Mucosa of stomach (tissue), 1 donor: Measurements from ENCODE around the gene PDCD4.
A peak's percentile ranks its signal among the peaks of the same experiment; 100 is the strongest.

Experiments used
- H3K27me3 ChIP-seq: one replicate; pipeline ENCODE4 v1.7.0; 2013; ENCODE audit warnings: mild to moderate bottlenecking, low read length; ENCODE audit not compliant: control insufficient read depth, insufficient read depth
- H3K36me3 ChIP-seq: one replicate; pipeline ENCODE4 v1.7.0; 2013; ENCODE audit warnings: low read length; ENCODE audit not compliant: control insufficient read depth, insufficient read depth
- H3K4me1 ChIP-seq: one replicate; pipeline ENCODE4 v1.7.0; 2013; ENCODE audit warnings: mild to moderate bottlenecking, low read length; ENCODE audit not compliant: control insufficient read depth, insufficient read depth
- H3K4me3 ChIP-seq: one replicate; pipeline ENCODE4 v1.7.0; 2013; ENCODE audit warnings: low read length
- H3K9ac ChIP-seq: one replicate; pipeline ENCODE4 v1.7.0; 2013; ENCODE audit warnings: mild to moderate bottlenecking, low read length, moderate library complexity
- H3K9me3 ChIP-seq: one replicate; pipeline ENCODE4 v1.7.0; 2013; ENCODE audit warnings: mild to moderate bottlenecking, low read length, moderate library complexity; ENCODE audit not compliant: control insufficient read depth
- donor health status: Pancreatic carcinoma.

Gene PDCD4

DNA sequence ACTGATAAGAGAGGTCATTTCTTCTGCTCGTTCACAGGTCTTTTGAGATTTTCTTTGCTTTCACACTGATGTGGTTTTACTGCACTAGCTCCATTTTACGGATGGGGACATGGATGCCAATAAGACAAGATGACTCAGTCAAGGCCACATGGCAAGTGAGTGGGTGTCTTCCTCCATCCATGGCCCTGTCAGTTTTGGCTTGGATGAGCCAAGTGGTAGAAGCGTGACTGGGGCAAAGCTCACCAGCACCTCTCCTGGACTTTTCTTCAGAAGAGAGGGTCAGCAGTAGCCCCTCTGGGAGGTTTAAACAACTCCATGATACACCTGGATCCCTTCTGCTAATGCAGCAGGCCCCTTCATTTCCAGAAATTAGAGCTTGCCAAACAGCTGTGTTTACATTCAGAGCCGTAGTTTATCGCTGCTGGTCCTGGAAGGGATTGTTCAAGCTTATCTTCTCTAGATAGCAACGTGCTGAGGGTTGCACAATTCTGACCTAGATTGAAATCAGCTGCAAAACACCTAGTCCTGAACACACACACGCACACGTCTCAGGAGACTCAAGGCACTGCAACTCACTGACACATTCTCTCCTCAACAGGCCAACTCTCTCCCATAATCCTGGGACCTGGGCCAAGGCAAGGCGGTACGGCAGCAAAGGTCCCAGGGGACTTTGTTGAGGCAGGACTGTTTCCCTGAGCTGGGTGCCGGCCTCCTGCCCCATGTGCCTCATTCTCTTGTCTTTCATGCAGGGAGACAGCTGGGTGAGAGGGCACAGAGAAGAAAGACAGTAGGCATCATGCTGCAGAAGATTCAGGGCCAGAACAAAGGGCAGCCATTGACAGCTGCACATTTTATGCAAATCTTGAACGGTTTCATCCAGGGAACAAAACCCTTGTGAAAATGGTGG, 14.2 kb upstream of the PDCD4 start:
- Histone ChIP-seq H3K27me3 (no peaks in the 10 kb centered on the region), H3K36me3 (no peaks in the 10 kb centered on the region), H3K9ac (no peak overlapping the region), H3K4me1 (peaks cover 48% of the 10 kb centered on the region), H3K9me3 (no peaks in the 10 kb centered on the region), H3K4me3 (no peak overlapping the region)

DNA sequence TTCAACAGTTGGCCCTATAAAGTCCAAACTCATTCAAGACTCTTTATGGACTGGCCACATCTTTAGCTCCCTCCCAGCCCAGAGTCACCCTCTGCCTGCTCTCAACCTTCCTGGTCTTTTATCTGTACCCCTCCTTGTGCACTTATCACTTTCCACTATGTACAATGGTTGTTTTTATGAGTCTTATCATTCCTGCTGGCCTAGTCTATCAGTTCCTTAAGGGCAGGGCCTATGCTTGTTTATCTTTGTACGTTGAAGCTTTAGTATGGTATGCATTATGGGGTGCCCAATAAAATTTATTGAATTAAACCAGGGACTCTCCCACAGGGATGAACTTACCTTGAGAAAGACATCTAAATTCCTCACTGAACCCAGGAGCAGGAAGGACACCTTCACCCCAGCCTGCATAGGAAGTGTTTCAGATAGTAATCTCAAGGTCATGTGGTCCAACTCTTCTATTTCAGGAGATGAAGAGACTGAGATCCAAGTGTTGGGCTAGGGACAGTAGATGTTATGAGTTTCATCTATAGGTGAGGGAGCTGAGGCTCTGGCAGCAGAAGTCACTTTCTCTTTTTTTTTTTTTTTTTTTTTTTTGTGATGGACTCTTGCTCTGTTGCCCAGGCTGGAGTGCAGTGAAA, 13.3 kb upstream of the PDCD4 start:
- Histone ChIP-seq H3K9ac (no peak overlapping the region), H3K27me3 (no peaks in the 10 kb centered on the region), H3K4me1 (peaks cover 46% of the 10 kb centered on the region), H3K4me3 (no peak overlapping the region), H3K36me3 (no peaks in the 10 kb centered on the region), H3K9me3 (no peaks in the 10 kb centered on the region)

DNA sequence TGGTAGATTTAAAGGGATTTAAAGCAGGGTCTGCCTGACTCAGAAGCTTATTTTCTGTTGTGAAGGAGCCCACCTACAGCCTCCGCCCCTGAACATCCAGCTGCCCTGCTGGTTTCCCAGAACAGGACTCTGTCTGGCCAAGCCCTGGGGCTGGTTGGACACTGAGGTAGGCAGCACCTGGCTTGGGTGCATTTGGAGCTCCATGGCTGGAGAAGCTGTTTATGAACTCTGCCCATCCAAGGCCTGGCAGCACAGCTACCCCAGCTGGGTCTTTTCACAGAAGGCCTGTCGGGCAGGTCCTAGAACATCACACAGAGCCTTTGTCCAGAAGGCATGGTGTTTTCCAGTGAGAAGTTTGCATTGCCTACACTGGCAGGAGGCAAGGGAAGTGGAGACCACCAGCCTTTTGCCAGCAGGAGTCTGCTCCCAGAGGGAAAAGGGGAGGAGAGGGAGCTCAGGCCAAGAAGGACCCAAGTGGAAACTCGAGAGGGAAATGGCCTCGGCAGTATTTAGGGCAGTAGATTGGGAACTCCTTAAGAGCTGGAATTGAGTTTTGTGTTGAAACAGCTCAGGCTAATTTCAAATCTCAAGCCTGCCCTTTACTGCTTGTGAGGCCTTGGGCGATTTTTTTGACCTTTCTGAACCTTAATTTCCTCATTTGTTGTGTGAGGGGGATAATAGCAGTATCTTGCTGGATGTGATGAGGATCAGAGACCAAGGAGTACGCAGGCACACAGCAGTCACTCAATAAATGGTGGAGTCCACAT, 12.3 kb upstream of the PDCD4 start:
- Histone ChIP-seq H3K36me3 (no peaks in the 10 kb centered on the region), H3K4me1 (peaks cover 50% of the 10 kb centered on the region), H3K9me3 (no peaks in the 10 kb centered on the region), H3K9ac (no peak overlapping the region), H3K4me3 (no peak overlapping the region), H3K27me3 (no peaks in the 10 kb centered on the region)

DNA sequence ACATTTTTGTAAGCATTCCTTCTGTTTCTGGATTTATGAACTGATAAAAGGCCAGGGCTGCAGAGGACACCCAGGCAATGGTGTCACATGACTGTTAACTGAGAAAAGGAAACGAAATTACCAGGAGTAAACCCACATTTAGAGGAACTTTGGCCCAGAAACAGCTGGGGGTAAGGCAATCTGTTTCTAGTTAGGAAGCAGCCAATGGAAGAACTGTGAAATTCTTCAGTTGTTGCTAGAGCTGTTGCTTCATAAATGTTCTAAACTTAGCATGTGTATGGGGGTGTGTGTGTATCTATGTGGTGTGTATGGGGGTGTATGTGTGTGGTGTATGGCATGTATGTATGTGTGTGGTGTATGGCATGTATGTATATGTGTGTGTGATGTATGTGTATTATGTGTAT, 11.8 kb upstream of the PDCD4 start:
- no peaks in the 10 kb centered on the region for H3K27me3 ChIP-seq
- no peak overlapping the region for H3K4me3 ChIP-seq
- no peak overlapping the region for H3K9ac ChIP-seq
- no peaks in the 10 kb centered on the region for H3K36me3 ChIP-seq
- H3K9me3 ChIP-seq = no peaks in the 10 kb centered on the region
- peaks cover 56% of the 10 kb centered on the region for H3K4me1 ChIP-seq

DNA sequence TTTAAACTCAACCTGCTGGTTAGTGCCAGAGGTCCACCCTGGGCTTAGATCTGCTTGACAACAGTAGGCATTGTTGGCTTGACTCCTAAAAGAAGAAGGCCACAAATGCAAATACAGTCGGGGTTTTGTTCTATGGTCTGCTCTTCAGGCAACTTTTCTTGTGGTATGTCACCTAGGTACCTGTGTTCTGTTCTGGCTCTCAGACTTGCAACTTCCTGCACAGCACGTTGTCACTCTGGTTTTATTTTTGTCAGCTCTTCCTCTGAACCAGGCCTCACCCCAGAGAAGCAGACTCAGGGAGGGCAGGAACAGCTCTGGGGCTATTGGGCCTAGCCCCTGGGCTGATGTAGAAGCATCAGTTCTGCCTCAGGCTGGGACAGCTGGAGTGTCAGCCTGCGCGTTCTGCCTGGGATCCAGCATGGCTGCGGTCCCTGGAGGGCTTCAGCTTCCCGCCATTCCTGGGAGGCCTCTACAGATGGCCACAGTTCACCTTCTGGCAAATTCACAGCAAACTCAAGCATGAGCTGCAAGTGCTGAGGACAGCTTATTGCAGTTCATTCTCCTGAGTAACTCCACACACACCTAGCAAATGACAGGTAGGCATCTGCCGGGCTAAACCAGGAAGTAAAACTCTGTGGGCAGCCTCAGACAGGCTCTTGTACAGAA, 11.0 kb upstream of the PDCD4 start:
- Histone ChIP-seq H3K9me3 (no peaks in the 10 kb centered on the region), H3K9ac (peak overlapping the region; percentile 42), H3K27me3 (no peaks in the 10 kb centered on the region), H3K4me3 (no peak overlapping the region), H3K36me3 (no peaks in the 10 kb centered on the region), H3K4me1 (peaks cover 62% of the 10 kb centered on the region)

DNA sequence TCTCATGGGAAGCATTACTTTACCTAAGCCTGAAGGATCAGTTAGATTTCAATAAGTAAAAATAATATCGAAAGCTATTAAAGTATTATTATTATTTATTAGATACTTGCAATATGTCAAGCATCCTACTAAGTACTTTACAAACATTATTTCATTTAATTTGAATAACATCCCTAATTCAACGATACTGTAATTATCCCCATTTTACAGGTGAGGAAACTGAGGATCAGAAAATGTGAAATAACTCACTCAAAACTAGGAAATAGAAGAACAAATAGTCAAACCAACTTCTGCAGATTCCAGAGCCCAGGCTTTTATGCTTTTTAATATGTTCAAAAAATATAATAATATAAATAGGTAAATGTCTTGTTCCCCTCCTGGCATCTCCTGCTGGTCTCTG, 10.3 kb upstream of the PDCD4 start:
- Histone ChIP-seq H3K27me3 (no peaks in the 10 kb centered on the region), H3K4me3 (no peak overlapping the region), H3K9ac (no peak overlapping the region), H3K36me3 (no peaks in the 10 kb centered on the region), H3K9me3 (no peaks in the 10 kb centered on the region), H3K4me1 (peaks cover 67% of the 10 kb centered on the region)

DNA sequence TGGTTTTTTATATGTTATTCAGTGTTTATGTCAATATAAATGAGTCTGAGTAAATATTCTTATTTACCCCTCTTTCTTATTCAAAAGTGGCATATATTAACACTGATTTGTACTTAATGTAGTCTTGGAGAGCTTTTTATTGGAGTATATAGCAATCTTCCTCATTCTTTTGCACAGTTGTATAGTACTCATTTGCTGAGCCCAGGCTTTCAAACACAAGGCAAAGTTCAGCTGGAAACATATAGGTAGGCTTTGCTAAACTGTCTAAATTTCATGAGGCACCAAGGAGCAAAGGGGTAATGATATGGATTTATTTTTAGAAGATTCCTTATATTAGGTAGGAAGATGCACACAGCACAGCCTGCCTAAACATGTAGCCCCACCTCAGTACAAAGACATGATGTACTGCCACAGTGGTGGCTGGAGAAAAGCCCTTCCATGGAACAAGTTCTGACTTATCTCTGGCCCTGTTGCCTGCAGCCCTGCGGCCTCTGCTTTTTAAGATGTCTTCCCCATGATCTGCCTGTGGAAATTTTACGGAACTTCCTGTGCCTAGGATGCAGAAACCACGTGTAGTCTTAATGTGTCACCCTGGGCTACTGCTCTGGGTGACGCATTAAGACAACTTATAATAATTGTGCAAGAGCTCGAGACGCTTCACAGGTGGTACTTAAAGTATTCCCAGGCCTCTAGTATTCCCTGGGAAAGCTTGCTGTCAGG, 9.6 kb upstream of the PDCD4 start:
- no peaks in the 10 kb centered on the region for H3K9me3 ChIP-seq
- H3K9ac ChIP-seq = no peak overlapping the region
- H3K4me1 ChIP-seq = peaks cover 72% of the 10 kb centered on the region
- H3K4me3 ChIP-seq = no peak overlapping the region
- H3K36me3 ChIP-seq = no peaks in the 10 kb centered on the region
- H3K27me3 ChIP-seq = no peaks in the 10 kb centered on the region

DNA sequence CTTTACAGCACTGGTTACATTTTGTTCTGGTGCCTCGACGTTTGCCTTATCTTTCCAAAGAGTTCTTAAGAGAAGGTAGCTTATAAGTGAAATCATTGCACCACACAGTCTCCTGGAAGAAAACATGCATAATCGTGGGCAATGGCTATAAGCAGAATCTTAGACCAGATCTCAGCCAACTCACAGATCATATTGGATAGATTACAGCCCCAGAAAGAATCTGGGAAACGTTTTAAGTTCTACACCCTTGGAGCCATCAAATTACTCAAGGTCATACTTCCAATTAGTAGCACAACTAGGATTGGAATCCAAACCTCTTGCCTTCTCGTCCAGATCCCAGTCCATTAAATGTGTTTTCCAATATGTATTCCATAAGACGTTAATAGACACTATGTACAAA, 8.8 kb upstream of the PDCD4 start:
- Histone ChIP-seq H3K9ac (no peak overlapping the region), H3K4me1 (peaks cover 72% of the 10 kb centered on the region)

DNA sequence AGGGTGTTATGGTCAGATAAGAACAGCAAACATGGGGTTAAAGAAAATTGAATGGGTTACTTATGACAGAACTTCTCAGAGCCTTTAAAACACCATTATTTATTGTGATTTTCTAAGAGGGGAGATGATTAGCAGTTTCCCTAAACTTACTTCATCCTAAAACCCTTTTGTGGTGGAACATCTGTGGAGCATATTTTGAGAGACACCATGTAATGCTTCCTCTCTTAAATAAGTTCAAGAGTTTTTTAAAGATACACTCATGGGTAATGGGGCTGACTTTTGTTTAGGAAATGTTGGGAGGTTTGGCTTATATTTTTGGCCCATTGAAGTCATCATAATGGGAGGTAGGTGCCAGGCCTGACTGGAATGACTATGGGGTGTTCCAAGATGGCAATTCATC, 8.4 kb upstream of the PDCD4 start:
- no peak overlapping the region for H3K4me3 ChIP-seq
- H3K9ac ChIP-seq = no peak overlapping the region
- H3K9me3 ChIP-seq = no peaks in the 10 kb centered on the region
- no peaks in the 10 kb centered on the region for H3K27me3 ChIP-seq
- H3K4me1 ChIP-seq = peaks cover 69% of the 10 kb centered on the region
- H3K36me3 ChIP-seq = no peaks in the 10 kb centered on the region

More for the DNA sequence above, 8.8 kb upstream of the PDCD4 start:
- Histone ChIP-seq H3K27me3 (no peaks in the 10 kb centered on the region), H3K9me3 (no peaks in the 10 kb centered on the region), H3K36me3 (no peaks in the 10 kb centered on the region), H3K4me3 (no peak overlapping the region)

DNA sequence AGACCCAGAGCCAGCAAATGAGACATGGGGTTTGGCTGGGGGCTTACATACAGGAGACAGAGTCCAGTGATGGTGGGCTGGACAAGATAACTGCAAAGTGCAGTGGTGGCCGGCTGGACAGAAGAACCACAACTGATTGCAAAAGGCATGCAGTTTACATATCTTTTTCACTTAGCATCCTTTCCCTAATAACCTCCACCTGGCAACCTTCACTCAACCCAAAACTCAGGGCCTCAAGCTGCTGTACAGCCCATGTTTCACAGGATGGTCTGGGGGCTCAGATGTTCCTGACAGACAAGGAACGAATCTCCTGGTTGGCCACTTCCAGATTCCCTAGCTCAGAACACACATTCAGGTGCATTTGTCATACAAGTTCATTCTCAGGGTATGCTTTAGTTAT, 7.8 kb upstream of the PDCD4 start:
- peaks cover 68% of the 10 kb centered on the region for H3K4me1 ChIP-seq
- H3K4me3 ChIP-seq = no peak overlapping the region
- H3K9me3 ChIP-seq = no peaks in the 10 kb centered on the region
- H3K27me3 ChIP-seq = no peaks in the 10 kb centered on the region
- no peaks in the 10 kb centered on the region for H3K36me3 ChIP-seq
- H3K9ac ChIP-seq = no peak overlapping the region

DNA sequence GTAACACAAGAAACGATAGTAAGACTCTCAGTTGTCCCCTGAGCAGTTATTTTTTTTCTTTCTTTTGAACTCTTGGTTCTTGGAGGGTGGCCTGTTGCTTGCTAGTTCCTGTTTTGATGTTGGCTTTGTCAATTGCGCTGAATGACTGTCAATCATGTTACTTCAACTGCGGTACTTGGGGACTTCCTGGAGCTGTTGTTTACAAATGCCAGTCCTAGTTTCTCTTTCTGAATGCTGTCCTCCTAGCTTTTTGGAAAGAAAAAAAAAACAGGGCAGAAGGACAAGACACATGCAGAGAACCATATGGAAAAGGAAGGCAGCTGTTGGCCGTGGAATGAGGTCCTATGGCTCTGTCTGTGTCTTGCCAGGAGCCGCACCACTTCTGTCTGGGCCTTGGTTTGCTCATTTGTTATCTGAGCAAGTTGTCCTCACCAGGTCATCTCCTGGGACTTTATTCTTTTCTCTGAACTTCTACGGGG, 7.0 kb upstream of the PDCD4 start:
- Histone ChIP-seq H3K4me3 (no peak overlapping the region), H3K9ac (peak overlapping the region; percentile 32)

More for the DNA sequence above, 7.0 kb upstream of the PDCD4 start:
- Histone ChIP-seq H3K36me3 (no peaks in the 10 kb centered on the region), H3K9me3 (no peaks in the 10 kb centered on the region), H3K27me3 (no peaks in the 10 kb centered on the region), H3K4me1 (peaks cover 61% of the 10 kb centered on the region)
